AG09309 (cell line): ENCODE results near the gene DNAI1.
"Not testable (repeated sequence)": the region's sequence is repeated elsewhere in the genome, so short reads cannot be mapped to it uniquely, and the experiment has no call there.

Experiments
- DNase-seq: peaks from one replicate; pipeline ENCODE4 v3.0.0-alpha.2; 2010; ENCODE audit warnings: low read depth
- H3K4me3 ChIP-seq: 2 replicates; pipeline ENCODE4 v1.5.1; 2011; ENCODE audit warnings: mild to moderate bottlenecking, low read depth, low read length, moderate library complexity; ENCODE audit not compliant: control insufficient read depth
- CTCF ChIP-seq: IDR thresholded peaks from 2 replicates; pipeline ENCODE4 v1.5.1; 2011; ENCODE audit warnings: mild to moderate bottlenecking, low read depth, low read length, inconsistent platforms; ENCODE audit not compliant: insufficient read depth, control insufficient read depth; ENCODE audit errors: missing control alignments

The DNAI1 gene

GRCh38 chr9:34426347-34427074 is 32.1 kb upstream of the DNAI1 start:
- H3K4me3 ChIP-seq: no peak overlapping the region
- no peak for DNase-seq
- TF ChIP-seq CTCF: no peak

GRCh38 chr9:34428325-34428958 is 30.2 kb upstream of the DNAI1 start:
- no peak overlapping the region for H3K4me3 ChIP-seq
- DNase-seq: no peak
- TF ChIP-seq CTCF: no peak

- no peak for TF ChIP-seq CTCF
- no peak for DNase-seq
- no peak overlapping the region for H3K4me3 ChIP-seq
Observed at GRCh38 chr9:34430843-34431437, 27.7 kb upstream of the DNAI1 start.

GRCh38 chr9:34431667-34432066 is 26.9 kb upstream of the DNAI1 start:
- no peak for TF ChIP-seq CTCF
- no peak overlapping the region for H3K4me3 ChIP-seq
- DNase-seq: no peak

GRCh38 chr9:34437006-34437925 is 21.3 kb upstream of the DNAI1 start:
- peak; percentile 75 for TF ChIP-seq CTCF
- DNase-seq: peak; percentile 52
- H3K4me3 ChIP-seq: no peak overlapping the region

GRCh38 chr9:34437926-34438307 is 20.7 kb upstream of the DNAI1 start:
- DNase-seq: not testable (repeated sequence)

GRCh38 chr9:34438465-34438864 is 20.1 kb upstream of the DNAI1 start:
- not testable (repeated sequence) for DNase-seq, H3K4me3 ChIP-seq

More at GRCh38 chr9:34437926-34438307, 20.7 kb upstream of the DNAI1 start:
- not testable (repeated sequence) for H3K4me3 ChIP-seq
